Stimulated activated CD8-positive, alpha-beta memory T cell treated with anti-CD3 and anti-CD28 coated beads, Interleukin-7, amount 100 ng/mL, for 1 hour (primary cell): ENCODE measurements around the gene ZMYM3.
"Not testable (repeated sequence)": the region's sequence is repeated elsewhere in the genome, so short reads cannot be mapped to it uniquely, and the experiment has no call there.

ENCODE experiments used
- DNase-seq, 2 donors: peaks; one replicate each; pipeline ENCODE4 v3.0.0-alpha.2; 2020; ENCODE audit warnings: low read depth in 2 of 2

Gene ZMYM3

GRCh38 chrX:71254092-71254963 lies at the start of gene ZMYM3:
TSS of gene ZMYM3 (minus strand) at chrX:71254140. CDS start at chrX:71253255, 885 bp downstream.
- peak; percentile 53 to 58 for DNase-seq

GRCh38 chrX:71302461-71303213 lies 48.7 kb upstream of the ZMYM3 start:
- no peak for DNase-seq

GRCh38 chrX:71301195-71301924 lies 47.4 kb upstream of the ZMYM3 start, which contains the start of gene ITGB1BP2:
TSS of gene ITGB1BP2 (plus strand) at chrX:71301750. CDS start at chrX:71301807, 57 bp downstream.
- no peak for DNase-seq

GRCh38 chrX:71300495-71300894 lies 46.6 kb upstream of the ZMYM3 start:
- DNase-seq: not testable (repeated sequence)

GRCh38 chrX:71300064-71300463 lies 46.1 kb upstream of the ZMYM3 start:
- DNase-seq: not testable (repeated sequence)

- DNase-seq: no peak
Measured at GRCh38 chrX:71298119-71298518, 44.2 kb upstream of the ZMYM3 start.

- no peak for DNase-seq
Measured at GRCh38 chrX:71296806-71297205, 42.9 kb upstream of the ZMYM3 start.

- DNase-seq: no peak
Measured at GRCh38 chrX:71292669-71293365, 38.9 kb upstream of the ZMYM3 start.

- DNase-seq: no peak
Measured at GRCh38 chrX:71291381-71291780, 37.4 kb upstream of the ZMYM3 start.

GRCh38 chrX:71285929-71286328 lies 32.0 kb upstream of the ZMYM3 start:
- DNase-seq: no peak

- peak; percentile 51 to 57 for DNase-seq
Measured at GRCh38 chrX:71283403-71284143, 29.6 kb upstream of the ZMYM3 start, which contains the start of gene NONO. TSS of gene NONO (plus strand) at chrX:71283635. CDS start at chrX:71290638, 7,003 bp downstream.

- DNase-seq: peak in 1 of 2 donors; percentile 1
Measured at GRCh38 chrX:71282514-71283402, 28.8 kb upstream of the ZMYM3 start.

GRCh38 chrX:71281300-71281699 lies 27.4 kb upstream of the ZMYM3 start:
- not testable (repeated sequence) for DNase-seq

- not testable (repeated sequence) for DNase-seq
Measured at GRCh38 chrX:71272313-71272712, 18.4 kb upstream of the ZMYM3 start.

- DNase-seq: no peak
Measured at GRCh38 chrX:71269801-71270395, 16.0 kb upstream of the ZMYM3 start.

- not testable (repeated sequence) for DNase-seq
Measured at GRCh38 chrX:71268624-71269023, 14.7 kb upstream of the ZMYM3 start.

- DNase-seq: no peak
Measured at GRCh38 chrX:71256856-71257255, 2.9 kb upstream of the ZMYM3 start.

- no peak for DNase-seq
Measured at GRCh38 chrX:71256051-71256450, 2.1 kb upstream of the ZMYM3 start.
